Adrenal gland (tissue), 12 donors: ENCODE measurements around the gene ARHGAP21. TPM values are rescaled to one million over a fixed set of nuclear protein-coding genes. Genes with fewer than 3 reads are reported as not detected.

Experiments used
- DNase-seq, 7 donors: peaks; one replicate each; pipeline ENCODE4 v3.0.0-alpha.2; 2019 to 2020
- H3K27ac ChIP-seq, 5 donors: fragments of 200-600 bp; sonication (generic) in 4 of 5; 1 replicate in 3 of 5; 2 replicates in 2 of 5; pipeline versions ENCODE4 v1.5.1 to v1.8.0; 2016 to 2020; ENCODE audit warnings: mild to moderate bottlenecking in 1 of 5
- H3K27me3 ChIP-seq: fragments of 200-600 bp; 2 replicates; pipeline ENCODE4 v1.8.0; 2021
- H3K36me3 ChIP-seq, 2 donors: fragments of 200-600 bp; replicated peaks in 1 of 2; 1 replicate in 1 of 2; 2 replicates in 1 of 2; pipeline versions ENCODE4 v1.5.1 to v1.8.0; 2018 to 2022
- H3K4me1 ChIP-seq, 2 donors: fragments of 200-600 bp; replicated peaks in 1 of 2; 1 replicate in 1 of 2; 2 replicates in 1 of 2; pipeline versions ENCODE4 v1.5.1 to v1.8.0; 2018 to 2021
- H3K4me3 ChIP-seq, 4 donors: fragments of 200-600 bp; sonication (generic) in 3 of 4; one replicate each; pipeline ENCODE4 v1.5.1; 2016 to 2018
- H3K9me3 ChIP-seq, 3 donors: fragments of 200-600 bp; sonication (generic) in 1 of 3; replicated peaks in 1 of 3; 1 replicate in 2 of 3; 2 replicates in 1 of 3; pipeline versions ENCODE4 v1.5.1 to v1.8.0; 2016 to 2021
- CTCF ChIP-seq, 6 experiments: fragments of 450-650 bp in 4 of 6; fragments of 200-600 bp in 2 of 6; sonication (generic) in 1 of 6; IDR thresholded peaks; 1 replicate in 5 of 6; 2 replicates in 1 of 6; pipeline versions ENCODE4 v1.5.1 to v1.8.0; 2016 to 2021; ENCODE audit warnings: antibody characterized with exemption in 6 of 6, mild to moderate bottlenecking in 2 of 6, moderate library complexity in 1 of 6
- POLR2A ChIP-seq, 2 donors: fragments of 450-650 bp; IDR thresholded peaks; one replicate each; pipeline ENCODE4 v1.6.1; 2017; ENCODE audit warnings: antibody characterized with exemption in 2 of 2, mild to moderate bottlenecking in 2 of 2, moderate library complexity in 1 of 2
- WGBS, 4 donors: extraction: QIAGEN DNeasy Blood & Tissue Kit in 2 of 4; methylation state at CpG; one replicate each; pipeline versions ENCODE4 v1.1.5 to v1.1.7; 2013 to 2017; 5-methylcytosine and 5-hydroxymethylcytosine counted together
- intact Hi-C, 2 donors: fragments of 100-400 bp; cut with DNase I; formaldehyde crosslinking; loops; one replicate each; pipeline versions ENCODE4 v1.14.1 to v1.15.0; 2022 to 2023
- polyA plus RNA-seq, 3 donors: library from polyadenylated mRNA; stranded (reverse); fragments of 200-250 nt in 2 of 3; fragments of 350-450 nt in 1 of 3; fragmentation: Illumina TruSeq in 1 of 3; extraction: RNeasy Lipid Tissue Mini Kit (QIAGEN cat#74804) in 1 of 3; gene quantifications; one replicate each; pipeline ENCODE4 v1.2.3, GENCODE V29; 2013 to 2014
- total RNA-seq, 9 donors: library from RNA; depleted of rRNA in 4 of 9; stranded (reverse); fragments of >200 nt in 4 of 9; fragments of 120-200 nt in 1 of 9; fragmentation: NEBNext Ultra II Directional in 1 of 9; extraction: Animal tissue kit (Norgen Biotek cat#: 25700) in 1 of 9; gene quantifications; one replicate each; pipeline versions ENCODE4 v1.1.0 to v1.2.4, GENCODE V29; 2013 to 2023
- donor health status: healthy with polysubstance abuse.
- donor health status: Bipolar disorder and iron deficiency.
- donor health status: DM: yes; HTN: yes; CAD: no.
- donor health status: DM: no; HTN: no; CAD: no.
- donor health status: DM: no; HTN: no; CAD: no.
- donor health status: DM: yes; HTN: yes; CAD: no.

Gene ARHGAP21
- total and polyA plus RNA-seq, 12 donors, result 45.2 to 160 (median 107) TPM

GRCh38 chr10:24698270-24698669 lies 25.4 kb downstream of the ARHGAP21 start:
- intact Hi-C loops, result no loop called here
- WGBS, 4 donors, result 96 to 99% (median 98%) methylated on average over 3 of the region's 3 CpGs

GRCh38 chr10:24697080-24697479 lies 26.6 kb downstream of the ARHGAP21 start:
- Histone ChIP-seq H3K36me3 (no peaks in the 10 kb centered on the region), H3K27ac (no peak overlapping the region), H3K4me3 (no peak overlapping the region), H3K9me3 (no peaks in the 10 kb centered on the region), H3K27me3 (no peaks in the 10 kb centered on the region), H3K4me1 (peaks cover 0 to 12% of the 10 kb centered on the region in 2 donors)
- TF ChIP-seq POLR2A (IDR thresholded peaks at IDR 0.05), result no peak
- TF ChIP-seq CTCF (IDR thresholded peaks at IDR 0.05), result no peak
- 95 to 99% (median 97%) methylated on average over 2 of the region's 2 CpGs for WGBS, 4 donors
- DNase-seq, result no peak
- intact Hi-C loops, result no loop called here

More at GRCh38 chr10:24698270-24698669, 25.4 kb downstream of the ARHGAP21 start:
- no peaks in the 10 kb centered on the region for H3K27me3 ChIP-seq
- no peak for TF ChIP-seq CTCF (IDR thresholded peaks at IDR 0.05)
- TF ChIP-seq POLR2A (IDR thresholded peaks at IDR 0.05), result no peak
- H3K4me1 ChIP-seq, result peaks cover 0 to 13% of the 10 kb centered on the region in 2 donors
- no peaks in the 10 kb centered on the region for H3K36me3 ChIP-seq
- DNase-seq, result no peak
- H3K4me3 ChIP-seq, result no peak overlapping the region
- H3K9me3 ChIP-seq, result no peaks in the 10 kb centered on the region
- H3K27ac ChIP-seq, result no peak overlapping the region

- intact Hi-C loops, result no loop called here
- Histone ChIP-seq H3K27ac (no peak overlapping the region), H3K27me3 (no peaks in the 10 kb centered on the region), H3K36me3 (no peaks in the 10 kb centered on the region), H3K9me3 (no peaks in the 10 kb centered on the region), H3K4me3 (no peak overlapping the region), H3K4me1 (peaks cover 0 to 12% of the 10 kb centered on the region in 2 donors)
- DNase-seq, result no peak
- TF ChIP-seq POLR2A (IDR thresholded peaks at IDR 0.05), result no peak
- no peak for TF ChIP-seq CTCF (IDR thresholded peaks at IDR 0.05)
- 83 to 90% (median 87%) methylated on average over 3 of the region's 3 CpGs for WGBS, 4 donors
Observed at GRCh38 chr10:24695452-24695851, 28.2 kb downstream of the ARHGAP21 start.

GRCh38 chr10:24694086-24694485 lies 29.6 kb downstream of the ARHGAP21 start:
- no peak overlapping the region for H3K27ac ChIP-seq
- TF ChIP-seq CTCF (IDR thresholded peaks at IDR 0.05), result no peak
- no peak for TF ChIP-seq POLR2A (IDR thresholded peaks at IDR 0.05)
- WGBS, 4 donors, result 90 to 100% (median 95%) methylated on average over 4 to 5 of the region's 5 CpGs
- no peak overlapping the region for H3K4me3 ChIP-seq
- DNase-seq, result no peak
- H3K9me3 ChIP-seq, result no peaks in the 10 kb centered on the region
- no peaks in the 10 kb centered on the region for H3K27me3 ChIP-seq
- intact Hi-C loops, result no loop called here
- peaks cover 0 to 12% of the 10 kb centered on the region in 2 donors for H3K4me1 ChIP-seq
- no peaks in the 10 kb centered on the region for H3K36me3 ChIP-seq
